ENCODE data around the gene ST13. TPM values are rescaled to one million over a fixed set of nuclear protein-coding genes. Genes with fewer than 3 reads are reported as not detected.

The ST13 gene
- total RNA-seq, 1 experiment from 2014 or later, result 301 TPM

DNA sequence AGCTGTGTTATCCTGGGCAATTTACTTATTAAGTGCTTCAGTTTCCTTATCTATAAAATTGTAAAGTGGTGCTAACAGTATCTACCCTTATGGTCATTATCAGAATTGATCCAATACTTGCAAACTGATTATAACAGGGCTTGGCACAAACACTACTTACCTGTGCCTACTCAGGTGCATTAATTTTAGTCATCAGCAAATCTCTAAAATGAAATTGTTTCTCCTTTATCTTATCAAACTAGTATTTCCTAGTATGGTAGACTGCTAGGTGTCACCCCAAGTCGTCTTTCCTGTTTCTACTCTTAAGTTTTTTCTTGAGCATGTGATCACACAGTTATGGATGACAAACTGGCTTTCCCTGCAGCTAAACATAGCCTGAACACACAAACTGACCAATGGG, 33.0 kb downstream of the ST13 start:
- intact Hi-C loops (cut with micrococcal nuclease), result no loop called here

More for the DNA sequence above, 33.0 kb downstream of the ST13 start:
- Histone ChIP-seq H3K9me2 (ENCODE audit: insufficient read depth) (no peaks in the 10 kb centered on the region), H3K36me3 (ENCODE audit: control insufficient read depth in 1 of 2, insufficient read depth in 2 of 2, low read length in 2 of 2) (peaks cover 0 to 17% of the 10 kb centered on the region in 2 experiments; a peak in 3 of 4 replicates), H2AFZ (ENCODE audit: low read depth, low read length, poor library complexity, severe bottlenecking) (no peak overlapping the region), H3K4me3 (replicated peaks in 1 of 2; ENCODE audit: low read depth in 1 of 2, low read length in 2 of 2) (no peak overlapping the region), H3K4me2 (ENCODE audit: low read length) (no peak overlapping the region), H4K20me1 (ENCODE audit: insufficient read depth) (no peaks in the 10 kb centered on the region), H3K79me2 (ENCODE audit: insufficient read depth, low read length) (peaks cover 6% of the 10 kb centered on the region), H3K27me3 (ENCODE audit: insufficient read depth, low read length) (no peaks in the 10 kb centered on the region), H3K9me3 (ENCODE audit: control insufficient read depth in 1 of 2, insufficient read depth in 1 of 2, low read depth in 1 of 2, low read length in 2 of 2) (no peaks in the 10 kb centered on the region), H3K27ac (ENCODE audit: low read depth, low read length) (no peak overlapping the region), H3K4me1 (ENCODE audit: control insufficient read depth in 1 of 2, insufficient read depth in 2 of 2, low read length in 2 of 2) (peaks cover 0 to 19% of the 10 kb centered on the region in 2 experiments; a peak in 1 of 4 replicates), H3K9ac (ENCODE audit: low read length) (no peak overlapping the region)
- TF ChIP-seq YY1 (IDR thresholded peaks at IDR 0.05; ENCODE audit: extremely low read depth, insufficient replicate concordance, low read depth, low read length) (no peak), EGR1 (IDR thresholded peaks at IDR 0.05; ENCODE audit: low read depth) (no peak), JUND (IDR thresholded peaks at IDR 0.05) (no peak), CEBPB (IDR thresholded peaks at IDR 0.05; ENCODE audit: low read depth) (no peak), POLR2AphosphoS5 (IDR thresholded peaks at IDR 0.05; ENCODE audit: low read depth, low read length) (no peak), SRF (IDR thresholded peaks at IDR 0.05; ENCODE audit: low read depth) (no peak), ZNF274 (IDR thresholded peaks at IDR 0.05; ENCODE audit: low read depth, low read length) (no peak), CBX3 (IDR thresholded peaks at IDR 0.05; ENCODE audit: low read depth) (no peak), EZH2phosphoT487 (IDR thresholded peaks at IDR 0.05; ENCODE audit: borderline replicate concordance) (no peak), TCF7L2 (IDR thresholded peaks at IDR 0.05; ENCODE audit: borderline replicate concordance, extremely low read depth, insufficient read depth, insufficient read length) (no peak)
- TF ChIP-seq, protein P1, sequence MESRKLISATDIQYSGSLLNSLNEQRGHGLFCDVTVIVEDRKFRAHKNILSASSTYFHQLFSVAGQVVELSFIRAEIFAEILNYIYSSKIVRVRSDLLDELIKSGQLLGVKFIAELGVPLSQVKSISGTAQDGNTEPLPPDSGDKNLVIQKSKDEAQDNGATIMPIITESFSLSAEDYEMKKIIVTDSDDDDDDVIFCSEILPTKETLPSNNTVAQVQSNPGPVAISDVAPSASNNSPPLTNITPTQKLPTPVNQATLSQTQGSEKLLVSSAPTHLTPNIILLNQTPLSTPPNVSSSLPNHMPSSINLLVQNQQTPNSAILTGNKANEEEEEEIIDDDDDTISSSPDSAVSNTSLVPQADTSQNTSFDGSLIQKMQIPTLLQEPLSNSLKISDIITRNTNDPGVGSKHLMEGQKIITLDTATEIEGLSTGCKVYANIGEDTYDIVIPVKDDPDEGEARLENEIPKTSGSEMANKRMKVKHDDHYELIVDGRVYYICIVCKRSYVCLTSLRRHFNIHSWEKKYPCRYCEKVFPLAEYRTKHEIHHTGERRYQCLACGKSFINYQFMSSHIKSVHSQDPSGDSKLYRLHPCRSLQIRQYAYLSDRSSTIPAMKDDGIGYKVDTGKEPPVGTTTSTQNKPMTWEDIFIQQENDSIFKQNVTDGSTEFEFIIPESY (IDR thresholded peaks at IDR 0.05; ENCODE audit: extremely low read depth, insufficient replicate concordance, low read length), result no peak
- TF ChIP-seq, protein P2, sequence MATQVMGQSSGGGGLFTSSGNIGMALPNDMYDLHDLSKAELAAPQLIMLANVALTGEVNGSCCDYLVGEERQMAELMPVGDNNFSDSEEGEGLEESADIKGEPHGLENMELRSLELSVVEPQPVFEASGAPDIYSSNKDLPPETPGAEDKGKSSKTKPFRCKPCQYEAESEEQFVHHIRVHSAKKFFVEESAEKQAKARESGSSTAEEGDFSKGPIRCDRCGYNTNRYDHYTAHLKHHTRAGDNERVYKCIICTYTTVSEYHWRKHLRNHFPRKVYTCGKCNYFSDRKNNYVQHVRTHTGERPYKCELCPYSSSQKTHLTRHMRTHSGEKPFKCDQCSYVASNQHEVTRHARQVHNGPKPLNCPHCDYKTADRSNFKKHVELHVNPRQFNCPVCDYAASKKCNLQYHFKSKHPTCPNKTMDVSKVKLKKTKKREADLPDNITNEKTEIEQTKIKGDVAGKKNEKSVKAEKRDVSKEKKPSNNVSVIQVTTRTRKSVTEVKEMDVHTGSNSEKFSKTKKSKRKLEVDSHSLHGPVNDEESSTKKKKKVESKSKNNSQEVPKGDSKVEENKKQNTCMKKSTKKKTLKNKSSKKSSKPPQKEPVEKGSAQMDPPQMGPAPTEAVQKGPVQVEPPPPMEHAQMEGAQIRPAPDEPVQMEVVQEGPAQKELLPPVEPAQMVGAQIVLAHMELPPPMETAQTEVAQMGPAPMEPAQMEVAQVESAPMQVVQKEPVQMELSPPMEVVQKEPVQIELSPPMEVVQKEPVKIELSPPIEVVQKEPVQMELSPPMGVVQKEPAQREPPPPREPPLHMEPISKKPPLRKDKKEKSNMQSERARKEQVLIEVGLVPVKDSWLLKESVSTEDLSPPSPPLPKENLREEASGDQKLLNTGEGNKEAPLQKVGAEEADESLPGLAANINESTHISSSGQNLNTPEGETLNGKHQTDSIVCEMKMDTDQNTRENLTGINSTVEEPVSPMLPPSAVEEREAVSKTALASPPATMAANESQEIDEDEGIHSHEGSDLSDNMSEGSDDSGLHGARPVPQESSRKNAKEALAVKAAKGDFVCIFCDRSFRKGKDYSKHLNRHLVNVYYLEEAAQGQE (IDR thresholded peaks at IDR 0.05; ENCODE audit: low read depth), result no peak
- TF ChIP-seq, protein P3, sequence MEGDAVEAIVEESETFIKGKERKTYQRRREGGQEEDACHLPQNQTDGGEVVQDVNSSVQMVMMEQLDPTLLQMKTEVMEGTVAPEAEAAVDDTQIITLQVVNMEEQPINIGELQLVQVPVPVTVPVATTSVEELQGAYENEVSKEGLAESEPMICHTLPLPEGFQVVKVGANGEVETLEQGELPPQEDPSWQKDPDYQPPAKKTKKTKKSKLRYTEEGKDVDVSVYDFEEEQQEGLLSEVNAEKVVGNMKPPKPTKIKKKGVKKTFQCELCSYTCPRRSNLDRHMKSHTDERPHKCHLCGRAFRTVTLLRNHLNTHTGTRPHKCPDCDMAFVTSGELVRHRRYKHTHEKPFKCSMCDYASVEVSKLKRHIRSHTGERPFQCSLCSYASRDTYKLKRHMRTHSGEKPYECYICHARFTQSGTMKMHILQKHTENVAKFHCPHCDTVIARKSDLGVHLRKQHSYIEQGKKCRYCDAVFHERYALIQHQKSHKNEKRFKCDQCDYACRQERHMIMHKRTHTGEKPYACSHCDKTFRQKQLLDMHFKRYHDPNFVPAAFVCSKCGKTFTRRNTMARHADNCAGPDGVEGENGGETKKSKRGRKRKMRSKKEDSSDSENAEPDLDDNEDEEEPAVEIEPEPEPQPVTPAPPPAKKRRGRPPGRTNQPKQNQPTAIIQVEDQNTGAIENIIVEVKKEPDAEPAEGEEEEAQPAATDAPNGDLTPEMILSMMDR (IDR thresholded peaks at IDR 0.05 in 2 of 3, conservative IDR thresholded peaks at IDR 0.05 in 1 of 3; ENCODE audit: borderline replicate concordance in 1 of 3, insufficient read depth in 1 of 3, low read depth in 2 of 3, low read length in 2 of 3), result no peak
- TF ChIP-seq, protein P4, sequence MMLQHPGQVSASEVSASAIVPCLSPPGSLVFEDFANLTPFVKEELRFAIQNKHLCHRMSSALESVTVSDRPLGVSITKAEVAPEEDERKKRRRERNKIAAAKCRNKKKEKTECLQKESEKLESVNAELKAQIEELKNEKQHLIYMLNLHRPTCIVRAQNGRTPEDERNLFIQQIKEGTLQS (IDR thresholded peaks at IDR 0.05), result no peak
- DNase-seq (ENCODE audit: low read depth, low spot score) (no peak), ATAC-seq (no peak)
- no TSS peak for BruUV-seq (replicated peaks)
- RAD21 ChIA-PET (ENCODE audit: low non-redundant PET in 1 of 2, low total read pairs in 2 of 2, uncharacterized antibody in 2 of 2, unreplicated experiment in 2 of 2), result no interaction called here
- CTCF ChIA-PET, result no interaction called here
- POLR2A ChIA-PET, result no interaction called here

All from HCT116 (cell line).